H1 (cell line): ENCODE results near the gene ARPP21.
"Not testable (repeated sequence)": the region's sequence is repeated elsewhere in the genome, so short reads cannot be mapped to it uniquely, and the experiment has no call there.

Experiments
- CREB1 ChIP-seq: IDR thresholded peaks from 2 replicates; pipeline ENCODE4 v1.6.1; 2012; ENCODE audit warnings: inconsistent platforms
- CTCF ChIP-seq, 3 experiments: IDR thresholded peaks; 1 replicate in 2 of 3; 2 replicates in 1 of 3; pipeline versions ENCODE4 v1.5.1 to v1.6.1; 2011; ENCODE audit warnings: low read length in 3 of 3, mild to moderate bottlenecking in 3 of 3, inconsistent platforms in 2 of 3, low read depth in 1 of 3, moderate library complexity in 1 of 3; ENCODE audit not compliant: insufficient read depth in 1 of 3; ENCODE audit errors: control extremely low read depth in 1 of 3
- EGR1 ChIP-seq: IDR thresholded peaks from 2 replicates; pipeline ENCODE4 v1.6.1; 2011; ENCODE audit warnings: low read depth, low read length, borderline replicate concordance
- EZH2 ChIP-seq: fragments of 200-600 bp; sonication (generic); IDR thresholded peaks from 2 replicates; pipeline ENCODE4 v1.7.1; 2012; ENCODE audit warnings: low read depth, mild to moderate bottlenecking, moderate library complexity, low read length, inconsistent platforms; ENCODE audit not compliant: severe bottlenecking
- POLR2A ChIP-seq, 2 experiments: IDR thresholded peaks; 1 replicate in 1 of 2; 2 replicates in 1 of 2; pipeline ENCODE4 v1.6.1; 2011; ENCODE audit warnings: low read depth in 2 of 2, low read length in 2 of 2, mild to moderate bottlenecking in 2 of 2; ENCODE audit errors: control extremely low read depth in 1 of 2
- POLR2AphosphoS5 ChIP-seq: IDR thresholded peaks from 2 replicates; pipeline ENCODE4 v1.6.1; 2011; ENCODE audit warnings: low read depth, low read length
- SIN3A ChIP-seq, 2 experiments: IDR thresholded peaks in 1 of 2; conservative IDR thresholded peaks in 1 of 2; 2 replicates each; pipeline ENCODE4 v1.6.1; 2011 to 2012; ENCODE audit warnings: low read length in 2 of 2, improper control_type of control experiment in 1 of 2, low read depth in 1 of 2, mild to moderate bottlenecking in 1 of 2
- SP2 ChIP-seq: IDR thresholded peaks from 2 replicates; pipeline ENCODE4 v1.6.1; 2012; ENCODE audit warnings: mild to moderate bottlenecking, low read length, inconsistent platforms
- TEAD4 ChIP-seq: IDR thresholded peaks from 2 replicates; pipeline ENCODE4 v1.6.1; 2012; ENCODE audit warnings: low read depth, low read length, inconsistent platforms, mixed read lengths

- not testable (repeated sequence) for TF ChIP-seq POLR2AphosphoS5; CTCF (IDR thresholded peaks at IDR 0.05; ENCODE audit: control extremely low read depth in 1 of 3, insufficient read depth in 1 of 3, low read depth in 1 of 3, low read length in 3 of 3); SIN3A (conservative IDR thresholded peaks at IDR 0.05 in 1 of 2, IDR thresholded peaks at IDR 0.05 in 1 of 2; ENCODE audit: low read depth in 1 of 2, low read length in 2 of 2); TEAD4; CREB1; POLR2A (IDR thresholded peaks at IDR 0.05; ENCODE audit: control extremely low read depth in 1 of 2, low read depth in 2 of 2, low read length in 2 of 2); SP2; EZH2; EGR1
Observed at GRCh38 chr3:35620238-35620637, 19.1 kb upstream of the ARPP21 start.
